Body of pancreas (tissue), 4 donors: Measurements from ENCODE around the gene ZNF831.

ENCODE experiments used
- CTCF ChIP-seq, 7 experiments: fragments of 450-650 bp in 4 of 7; fragments of 200-600 bp in 3 of 7; sonication (generic) in 3 of 7; IDR thresholded peaks; one replicate each; pipeline ENCODE4 v1.5.1; 2016 to 2019; ENCODE audit warnings: antibody characterized with exemption in 7 of 7
- POLR2A ChIP-seq, 3 donors: fragments of 450-650 bp; IDR thresholded peaks; one replicate each; pipeline ENCODE4 v1.6.1; 2016; ENCODE audit warnings: antibody characterized with exemption in 3 of 3, mild to moderate bottlenecking in 2 of 3

GRCh38 chr20:59170406-59171349, 7.1 kb downstream of the ZNF831 start:
- TF ChIP-seq CTCF (IDR thresholded peaks at IDR 0.05) (no peak), POLR2A (IDR thresholded peaks at IDR 0.05) (no peak)
